Measurements from ENCODE around the gene NKAIN4. TPM values are rescaled to one million over a fixed set of nuclear protein-coding genes. Genes with fewer than 3 reads are reported as not detected.

Gene NKAIN4
- total RNA-seq, 4 donors from 2014 or later: not detected

DNA sequence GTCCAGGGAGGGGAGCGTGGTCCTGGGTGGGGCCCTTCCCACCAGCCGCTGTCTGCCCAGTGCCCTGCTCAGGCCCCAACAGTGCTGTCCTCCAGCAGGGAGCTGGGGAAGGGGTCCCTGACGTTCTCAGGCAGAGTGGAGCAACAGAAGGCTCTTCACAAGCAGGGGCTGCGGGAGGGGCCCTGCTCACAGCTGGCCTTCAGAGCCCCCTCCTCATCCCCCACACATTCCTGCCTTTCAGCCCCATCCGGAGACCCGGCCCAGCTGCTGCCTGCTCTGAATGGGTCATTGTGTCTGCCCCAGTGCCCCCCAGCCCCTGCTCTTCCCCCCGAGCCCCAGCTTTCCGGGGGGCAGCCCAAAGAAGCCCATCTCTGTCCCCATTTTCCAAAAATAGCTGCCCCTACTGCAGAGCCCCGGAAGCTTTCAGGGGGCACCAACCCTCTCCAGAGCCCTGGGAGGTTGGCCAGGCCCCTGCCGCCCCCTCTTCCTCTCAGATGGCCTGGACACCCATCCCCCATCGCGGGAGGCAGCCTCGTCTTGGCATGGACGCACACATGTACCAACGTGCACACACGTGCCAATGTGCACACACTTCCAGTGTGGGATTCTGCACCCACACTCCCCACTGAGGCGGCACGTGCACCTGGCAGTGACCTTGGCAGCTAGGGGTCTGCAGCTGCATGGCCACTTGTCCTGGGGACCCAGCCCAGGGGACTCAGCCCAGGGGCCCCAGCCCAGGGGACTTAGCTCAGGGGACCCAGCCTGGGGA lies 42.5 kb upstream of the NKAIN4 start:
- ATAC-seq (ENCODE audit: low FRiP score): no peak
- no peak for DNase-seq (ENCODE audit: low spot score)
- TF ChIP-seq, protein P1, sequence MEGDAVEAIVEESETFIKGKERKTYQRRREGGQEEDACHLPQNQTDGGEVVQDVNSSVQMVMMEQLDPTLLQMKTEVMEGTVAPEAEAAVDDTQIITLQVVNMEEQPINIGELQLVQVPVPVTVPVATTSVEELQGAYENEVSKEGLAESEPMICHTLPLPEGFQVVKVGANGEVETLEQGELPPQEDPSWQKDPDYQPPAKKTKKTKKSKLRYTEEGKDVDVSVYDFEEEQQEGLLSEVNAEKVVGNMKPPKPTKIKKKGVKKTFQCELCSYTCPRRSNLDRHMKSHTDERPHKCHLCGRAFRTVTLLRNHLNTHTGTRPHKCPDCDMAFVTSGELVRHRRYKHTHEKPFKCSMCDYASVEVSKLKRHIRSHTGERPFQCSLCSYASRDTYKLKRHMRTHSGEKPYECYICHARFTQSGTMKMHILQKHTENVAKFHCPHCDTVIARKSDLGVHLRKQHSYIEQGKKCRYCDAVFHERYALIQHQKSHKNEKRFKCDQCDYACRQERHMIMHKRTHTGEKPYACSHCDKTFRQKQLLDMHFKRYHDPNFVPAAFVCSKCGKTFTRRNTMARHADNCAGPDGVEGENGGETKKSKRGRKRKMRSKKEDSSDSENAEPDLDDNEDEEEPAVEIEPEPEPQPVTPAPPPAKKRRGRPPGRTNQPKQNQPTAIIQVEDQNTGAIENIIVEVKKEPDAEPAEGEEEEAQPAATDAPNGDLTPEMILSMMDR (IDR thresholded peaks at IDR 0.05): no peak

DNA sequence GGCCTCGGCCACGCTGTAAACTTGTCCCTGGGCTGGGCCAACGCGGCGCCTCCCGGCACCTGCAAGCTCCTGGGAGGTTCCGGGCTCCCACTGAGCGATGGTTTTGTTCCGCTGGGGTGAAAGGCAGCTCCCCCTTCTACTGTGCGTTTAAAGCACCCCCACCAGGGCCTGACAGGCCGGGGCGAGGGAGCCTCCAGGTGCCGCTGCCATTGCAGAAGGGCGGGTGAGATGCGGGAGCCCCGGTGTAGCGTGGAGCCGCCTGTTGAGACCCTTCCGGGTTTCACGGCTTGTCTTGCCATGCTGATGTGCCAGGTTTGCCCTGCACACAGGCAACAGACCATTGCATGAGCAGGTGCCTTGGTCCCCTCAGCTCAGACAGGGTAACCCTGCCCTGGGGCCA lies 41.6 kb upstream of the NKAIN4 start:
- TF ChIP-seq, protein P1 (IDR thresholded peaks at IDR 0.05): no peak
- no peak for DNase-seq (ENCODE audit: low spot score)

DNA sequence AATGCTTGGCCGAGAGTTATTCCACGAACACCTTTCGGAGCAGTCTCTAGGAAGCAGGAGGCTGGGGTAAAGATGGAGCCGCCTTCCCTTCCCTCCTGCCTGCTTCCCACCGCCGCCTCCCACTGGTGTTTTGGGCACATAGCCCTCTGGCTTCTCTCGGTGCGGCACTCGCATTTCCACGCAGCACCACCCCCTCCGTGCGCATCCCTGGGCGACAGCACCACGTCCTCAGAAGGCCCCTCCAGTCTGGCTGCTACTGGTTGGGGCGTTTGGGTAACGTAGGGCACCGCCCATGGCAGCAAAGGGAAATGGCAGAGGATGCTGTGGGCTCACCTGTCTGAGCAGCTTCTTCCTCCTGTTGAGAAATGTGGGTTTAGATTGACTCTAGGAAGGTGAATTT lies 41.2 kb upstream of the NKAIN4 start:
- ATAC-seq (ENCODE audit: low FRiP score) (no peak), DNase-seq (ENCODE audit: low spot score) (no peak)
- TF ChIP-seq, protein P1 (IDR thresholded peaks at IDR 0.05): no peak

More for the DNA sequence above, 41.6 kb upstream of the NKAIN4 start:
- no peak for ATAC-seq (ENCODE audit: low FRiP score)

DNA sequence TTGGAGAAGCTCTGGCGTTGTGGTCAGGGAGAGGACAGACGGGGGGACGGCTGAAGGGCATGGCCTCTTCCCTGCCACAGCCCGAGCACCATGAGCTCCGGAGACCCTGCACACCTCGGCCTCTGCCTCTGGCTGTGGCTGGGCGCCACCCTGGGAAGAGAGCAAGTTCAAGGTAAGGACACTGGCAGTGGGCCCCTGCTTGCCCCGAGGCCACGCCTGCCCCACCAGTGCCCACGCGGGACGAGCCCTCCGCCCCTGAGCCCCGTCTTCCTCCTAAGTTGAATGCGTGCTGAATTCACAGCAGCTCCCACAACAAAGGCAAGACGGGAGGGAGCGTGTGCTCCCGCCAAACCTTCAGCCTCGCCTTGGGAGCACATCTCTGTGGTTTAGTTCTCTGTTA lies 40.8 kb upstream of the NKAIN4 start:
- DNase-seq (ENCODE audit: low spot score): no peak
- ATAC-seq (ENCODE audit: low FRiP score): no peak
- TF ChIP-seq, protein P1 (IDR thresholded peaks at IDR 0.05): no peak

DNA sequence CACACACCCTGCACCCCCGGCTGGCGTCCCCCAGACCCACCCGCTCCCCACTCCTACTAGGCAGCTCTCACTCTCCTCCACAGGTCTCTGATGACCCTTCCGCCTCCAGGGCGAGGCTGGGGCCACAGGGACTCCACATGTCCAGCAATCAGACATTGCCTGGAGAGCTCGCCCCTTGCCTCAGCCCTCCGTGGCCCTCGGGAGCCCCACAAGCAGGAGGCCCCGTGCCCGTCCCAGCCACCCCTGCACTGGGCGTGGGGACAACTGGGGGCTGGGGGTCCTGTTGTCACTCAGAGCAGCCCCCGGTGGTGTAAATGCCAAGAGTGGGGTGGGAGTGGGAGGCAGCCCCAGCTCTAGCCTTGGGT lies 40.3 kb upstream of the NKAIN4 start:
- DNase-seq (ENCODE audit: low spot score) (no peak), ATAC-seq (ENCODE audit: low FRiP score) (no peak)
- TF ChIP-seq, protein P1 (IDR thresholded peaks at IDR 0.05): no peak

DNA sequence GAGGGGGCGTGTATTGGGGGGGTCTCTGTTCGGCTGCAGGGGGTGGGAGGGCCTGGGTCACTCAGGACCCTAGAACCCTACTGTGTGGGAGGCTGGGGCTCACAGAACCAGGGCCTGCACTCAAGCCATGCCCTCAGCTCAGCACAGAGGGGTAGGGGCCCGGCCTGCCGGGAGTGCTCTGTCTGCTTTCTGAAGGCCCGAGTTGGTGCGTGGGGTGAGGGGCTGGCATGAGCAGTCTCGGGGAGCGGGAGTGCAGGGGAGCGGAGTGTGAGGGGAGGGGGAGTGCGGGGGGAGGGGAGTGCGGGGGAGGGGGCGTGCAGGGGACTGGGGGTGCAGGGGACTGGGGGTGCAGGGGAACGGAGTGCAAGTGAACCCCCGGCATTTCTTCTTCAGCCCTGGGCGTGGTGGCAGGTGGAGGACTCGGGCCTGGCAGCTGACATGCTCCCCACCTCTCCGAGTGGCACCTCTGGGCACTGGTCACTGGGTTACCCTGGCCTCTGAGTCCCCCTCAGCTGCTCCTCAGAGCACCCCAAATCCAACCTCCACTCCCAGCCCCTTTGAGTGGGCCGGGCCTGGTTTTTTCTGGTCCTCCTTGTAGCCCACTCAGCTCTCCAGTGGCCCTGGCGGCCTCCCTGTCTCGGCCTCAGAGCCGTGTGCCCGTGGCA lies 39.7 kb upstream of the NKAIN4 start:
- no peak for ATAC-seq (ENCODE audit: low FRiP score)
- no peak for DNase-seq (ENCODE audit: low spot score)
- TF ChIP-seq, protein P1 (IDR thresholded peaks at IDR 0.05): no peak

DNA sequence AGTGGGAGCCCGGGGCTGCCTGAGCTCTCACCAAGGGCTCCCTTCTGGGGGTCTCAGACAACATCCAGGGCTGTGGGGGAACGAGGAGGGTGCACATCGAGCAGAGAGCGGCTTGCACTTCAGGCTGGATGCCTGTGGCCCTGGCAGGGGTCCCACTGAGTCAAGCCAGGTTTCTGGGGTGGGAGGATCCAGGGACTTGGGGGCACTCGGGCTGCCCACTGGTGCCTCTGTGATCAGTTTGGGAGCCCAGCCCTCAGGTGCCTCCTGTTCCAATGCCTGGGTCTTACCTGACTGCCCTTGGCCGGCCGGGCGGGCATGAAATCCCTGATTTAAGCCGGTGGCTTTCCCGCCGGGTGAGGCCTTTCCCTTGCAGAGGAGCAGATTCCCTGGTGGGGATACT lies 39.2 kb upstream of the NKAIN4 start:
- ATAC-seq (ENCODE audit: low FRiP score): no peak
- TF ChIP-seq, protein P1 (IDR thresholded peaks at IDR 0.05): no peak
- no peak for DNase-seq (ENCODE audit: low spot score)

Measured in omental fat pad (tissue), 4 donors.